Activated naive CD8-positive, alpha-beta T cell treated with anti-CD3 and anti-CD28 coated beads for 36 hours (primary cell): ENCODE results near the gene CCDC197. TPM values are rescaled to one million over a fixed set of nuclear protein-coding genes. Genes with fewer than 3 reads are reported as not detected.

Source experiments
- DNase-seq: peaks from one replicate; pipeline ENCODE4 v3.0.0; 2021
- H3K27ac Mint-ChIP-seq: one replicate; pipeline ENCODE4 v1.8.0; 2022; ENCODE audit warnings: mild to moderate bottlenecking, moderate library complexity, mixed read lengths
- H3K27me3 Mint-ChIP-seq: one replicate; pipeline ENCODE4 v1.8.0; 2022; ENCODE audit warnings: mild to moderate bottlenecking, mixed read lengths
- H3K36me3 Mint-ChIP-seq: one replicate; pipeline ENCODE4 v1.8.0; 2021; ENCODE audit warnings: mild to moderate bottlenecking, mixed read lengths
- H3K4me1 Mint-ChIP-seq: one replicate; pipeline ENCODE4 v1.8.0; 2021; ENCODE audit warnings: mixed read lengths
- H3K4me3 Mint-ChIP-seq: one replicate; pipeline ENCODE4 v1.8.0; 2022; ENCODE audit warnings: mild to moderate bottlenecking, moderate library complexity, mixed read lengths
- H3K9me3 Mint-ChIP-seq: one replicate; pipeline ENCODE4 v1.8.0; 2022; ENCODE audit warnings: mixed read lengths
- total RNA-seq, 2 experiments: library from RNA; stranded (reverse); gene quantifications; one replicate each; pipeline ENCODE4 v1.2.3, GENCODE V29; 2021

CCDC197 gene
- total RNA-seq, result not detected

DNA sequence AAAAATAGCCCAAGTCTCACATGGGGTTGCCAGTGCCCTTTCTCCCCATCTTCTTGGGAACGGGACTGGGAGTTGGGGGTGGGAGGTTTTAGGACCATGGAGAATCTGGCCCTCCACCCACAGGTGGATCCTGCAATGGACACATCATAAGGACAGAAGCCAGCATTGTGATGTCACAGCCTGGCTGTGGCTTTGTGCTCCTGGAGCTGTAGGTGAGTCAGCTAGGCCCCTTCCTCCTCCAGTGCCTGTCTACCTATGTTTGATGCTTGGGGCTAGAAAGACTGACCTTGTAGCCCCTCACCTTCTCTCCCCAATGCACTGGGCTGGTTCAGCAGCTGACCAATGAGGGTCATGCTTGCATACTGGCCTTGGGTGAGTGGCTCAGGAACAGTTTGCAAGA is at the start of gene CCDC197:
Gene CCDC197, plus strand, starts transcription at position 220 of the 400 bp plus-strand sequence. CDS start 831 bp downstream, outside the sequence.
- Mint-ChIP-seq H3K27ac (peak within 1 kb of the TSS; percentile 80), H3K4me1 (peaks cover 44% of the 10 kb centered on the region), H3K9me3 (no peaks in the 10 kb centered on the region), H3K36me3 (no peaks in the 10 kb centered on the region), H3K4me3 (no peak within 1 kb of the TSS), H3K27me3 (peaks cover 6% of the 10 kb centered on the region)
- peak; percentile 28 for DNase-seq

- Mint-ChIP-seq H3K4me3 (no peak overlapping the region), H3K27me3 (no peaks in the 10 kb centered on the region), H3K27ac (no peak overlapping the region), H3K9me3 (no peaks in the 10 kb centered on the region), H3K36me3 (peaks cover 8% of the 10 kb centered on the region), H3K4me1 (peaks cover 31% of the 10 kb centered on the region)
- DNase-seq, result no peak
Observed at GRCh38 chr14:93949511-93950075, 47.5 kb upstream of the CCDC197 start.

DNA sequence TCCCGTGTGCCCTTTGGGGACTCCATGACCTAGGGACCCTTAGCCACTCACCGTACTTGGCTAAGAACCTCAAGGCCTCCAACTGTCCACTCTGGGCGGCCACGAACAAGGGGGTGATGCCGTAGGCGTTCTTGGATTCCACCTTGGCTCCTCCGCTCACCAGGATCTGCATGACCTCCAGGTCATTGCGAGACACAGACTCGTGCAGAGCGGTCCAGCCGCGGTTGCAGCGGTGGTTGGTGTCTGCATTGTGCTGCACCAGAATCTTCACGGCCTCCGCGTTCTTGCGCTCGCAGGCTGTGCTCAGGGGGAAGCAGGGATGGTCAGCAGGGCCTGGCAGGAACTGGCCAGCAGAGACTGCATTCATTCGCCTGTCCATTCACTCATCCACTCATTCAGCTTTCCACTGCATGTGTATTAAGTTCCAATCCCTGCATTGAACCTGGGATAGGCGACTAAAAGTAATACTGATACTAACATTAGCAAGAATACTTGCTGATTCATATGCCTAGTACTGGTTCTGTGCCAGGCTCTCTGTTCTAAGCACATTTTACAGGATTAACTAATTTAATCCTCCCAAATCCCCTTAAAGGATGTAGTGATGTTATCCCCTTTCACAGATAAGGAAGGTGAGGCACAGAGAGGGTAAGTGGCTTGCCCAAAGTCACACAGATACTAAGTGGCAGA is 46.0 kb upstream of the CCDC197 start:
- Mint-ChIP-seq H3K9me3 (no peaks in the 10 kb centered on the region), H3K27me3 (no peaks in the 10 kb centered on the region), H3K4me3 (no peak overlapping the region), H3K4me1 (peaks cover 46% of the 10 kb centered on the region), H3K27ac (no peak overlapping the region), H3K36me3 (peaks cover 18% of the 10 kb centered on the region)
- no peak for DNase-seq

GRCh38 chr14:93951635-93952540 is 45.2 kb upstream of the CCDC197 start:
- Mint-ChIP-seq H3K27ac (peak overlapping the region; percentile 34), H3K4me3 (no peak overlapping the region), H3K4me1 (peaks cover 52% of the 10 kb centered on the region), H3K36me3 (peaks cover 19% of the 10 kb centered on the region), H3K27me3 (no peaks in the 10 kb centered on the region), H3K9me3 (no peaks in the 10 kb centered on the region)
- no peak for DNase-seq

DNA sequence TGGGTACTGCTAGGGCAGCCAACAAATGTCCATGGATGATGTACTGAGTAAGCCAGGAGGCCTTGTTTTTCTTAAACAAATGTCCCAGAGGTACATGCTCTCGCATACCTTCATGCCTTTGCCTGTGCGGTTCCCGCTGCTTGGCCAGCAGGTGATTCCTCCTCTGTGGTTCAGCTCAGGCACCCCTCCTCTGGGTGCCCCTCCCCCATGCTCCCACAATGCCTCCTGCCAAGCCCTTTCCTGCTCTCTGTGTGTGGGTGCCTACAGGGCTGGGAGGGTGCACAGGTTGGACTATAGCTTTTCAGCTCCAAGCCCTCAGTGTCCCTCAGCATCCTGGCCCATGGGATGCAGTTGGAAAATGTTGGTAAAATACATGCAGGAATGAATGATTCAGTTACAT is 44.3 kb upstream of the CCDC197 start:
- DNase-seq, result no peak
- Mint-ChIP-seq H3K27me3 (no peaks in the 10 kb centered on the region), H3K27ac (no peak overlapping the region), H3K9me3 (no peaks in the 10 kb centered on the region), H3K4me3 (peak overlapping the region; percentile 84), H3K4me1 (peaks cover 62% of the 10 kb centered on the region), H3K36me3 (peaks cover 24% of the 10 kb centered on the region)

DNA sequence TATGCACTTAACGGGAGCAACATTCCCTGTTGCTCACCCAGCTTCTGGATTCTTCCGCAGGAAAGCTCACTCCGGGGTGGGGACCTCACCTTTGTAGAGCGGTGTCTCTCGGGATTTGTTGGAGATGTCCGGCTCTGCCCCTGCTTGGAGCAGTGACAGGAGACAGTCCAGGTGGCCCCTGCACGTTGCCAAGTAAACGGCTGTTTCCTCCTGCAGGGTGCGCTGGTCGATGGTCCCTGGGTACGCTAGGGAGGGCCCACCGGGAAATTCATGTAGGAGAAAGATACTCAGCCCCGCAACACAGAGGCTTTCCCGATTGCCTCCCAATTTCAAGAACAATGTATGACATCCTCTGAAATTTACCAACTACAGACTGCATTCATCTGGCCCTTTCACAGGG is 43.8 kb upstream of the CCDC197 start:
- Mint-ChIP-seq H3K4me3 (peak overlapping the region; percentile 84), H3K27ac (no peak overlapping the region), H3K9me3 (no peaks in the 10 kb centered on the region), H3K36me3 (peaks cover 24% of the 10 kb centered on the region), H3K27me3 (no peaks in the 10 kb centered on the region), H3K4me1 (peaks cover 66% of the 10 kb centered on the region)
- no peak for DNase-seq

- Mint-ChIP-seq H3K4me3 (peak overlapping the region; percentile 84), H3K27ac (peak overlapping the region; percentile 22), H3K36me3 (peaks cover 27% of the 10 kb centered on the region), H3K27me3 (no peaks in the 10 kb centered on the region), H3K4me1 (peaks cover 72% of the 10 kb centered on the region), H3K9me3 (no peaks in the 10 kb centered on the region)
- no peak for DNase-seq
Observed at GRCh38 chr14:93953739-93954515, 43.2 kb upstream of the CCDC197 start.

- Mint-ChIP-seq H3K27ac (peak overlapping the region; percentile 92), H3K27me3 (no peaks in the 10 kb centered on the region), H3K36me3 (peaks cover 31% of the 10 kb centered on the region), H3K4me1 (peaks cover 76% of the 10 kb centered on the region), H3K9me3 (no peaks in the 10 kb centered on the region), H3K4me3 (peak overlapping the region; percentile 84)
- DNase-seq, result no peak
Observed at GRCh38 chr14:93954516-93954830, 42.6 kb upstream of the CCDC197 start.

- peak; percentile 55 for DNase-seq
- H3K27ac Mint-ChIP-seq, result peak overlapping the region; percentile 92
- H3K27me3 Mint-ChIP-seq, result no peaks in the 10 kb centered on the region
- H3K36me3 Mint-ChIP-seq, result peaks cover 36% of the 10 kb centered on the region
- H3K4me3 Mint-ChIP-seq, result peak overlapping the region; percentile 84
- H3K9me3 Mint-ChIP-seq, result no peaks in the 10 kb centered on the region
- peaks cover 83% of the 10 kb centered on the region for H3K4me1 Mint-ChIP-seq
Observed at GRCh38 chr14:93954900-93955849, 41.9 kb upstream of the CCDC197 start.

- Mint-ChIP-seq H3K27ac (peak overlapping the region; percentile 92), H3K36me3 (peaks cover 36% of the 10 kb centered on the region), H3K27me3 (no peaks in the 10 kb centered on the region), H3K4me3 (peak overlapping the region; percentile 84), H3K4me1 (peaks cover 87% of the 10 kb centered on the region), H3K9me3 (peaks cover 1% of the 10 kb centered on the region)
- DNase-seq, result no peak
Observed at GRCh38 chr14:93955850-93956481, 41.1 kb upstream of the CCDC197 start.

- Mint-ChIP-seq H3K36me3 (peaks cover 41% of the 10 kb centered on the region), H3K4me1 (peaks cover 88% of the 10 kb centered on the region), H3K9me3 (peaks cover 1% of the 10 kb centered on the region), H3K27ac (peak overlapping the region; percentile 100), H3K4me3 (peak overlapping the region; percentile 84), H3K27me3 (no peaks in the 10 kb centered on the region)
- DNase-seq, result no peak
Observed at GRCh38 chr14:93956514-93957332, 40.4 kb upstream of the CCDC197 start.

DNA sequence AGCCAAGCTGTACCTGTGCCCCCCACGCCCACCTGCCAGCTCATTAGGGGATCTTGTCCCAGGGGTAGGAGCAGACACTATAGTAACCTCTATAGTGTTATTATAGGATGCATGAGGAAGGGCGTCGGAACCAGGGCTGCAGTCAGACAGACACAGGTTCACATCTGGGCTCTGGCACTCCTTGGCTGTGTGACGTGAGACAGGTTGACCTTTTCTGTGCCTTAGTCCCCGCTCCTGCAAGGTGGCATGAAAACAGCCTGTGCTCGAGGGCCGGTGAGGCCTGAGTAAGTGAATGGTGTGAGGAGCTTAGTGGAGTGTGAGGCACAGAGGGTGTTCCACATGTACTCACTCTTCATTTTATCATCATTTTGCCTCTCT is 39.8 kb upstream of the CCDC197 start:
- peak overlapping the region; percentile 84 for H3K4me3 Mint-ChIP-seq
- no peaks in the 10 kb centered on the region for H3K27me3 Mint-ChIP-seq
- H3K9me3 Mint-ChIP-seq, result peaks cover 1% of the 10 kb centered on the region
- peak overlapping the region; percentile 100 for H3K27ac Mint-ChIP-seq
- H3K4me1 Mint-ChIP-seq, result peaks cover 86% of the 10 kb centered on the region
- no peak for DNase-seq
- peaks cover 45% of the 10 kb centered on the region for H3K36me3 Mint-ChIP-seq
